ENCODE measurements around the gene CDKAL1.
A peak's percentile ranks its signal among the peaks of the same experiment; 100 is the strongest.
"Not testable (repeated sequence)": the region's sequence is repeated elsewhere in the genome, so short reads cannot be mapped to it uniquely, and the experiment has no call there.

The CDKAL1 gene

DNA sequence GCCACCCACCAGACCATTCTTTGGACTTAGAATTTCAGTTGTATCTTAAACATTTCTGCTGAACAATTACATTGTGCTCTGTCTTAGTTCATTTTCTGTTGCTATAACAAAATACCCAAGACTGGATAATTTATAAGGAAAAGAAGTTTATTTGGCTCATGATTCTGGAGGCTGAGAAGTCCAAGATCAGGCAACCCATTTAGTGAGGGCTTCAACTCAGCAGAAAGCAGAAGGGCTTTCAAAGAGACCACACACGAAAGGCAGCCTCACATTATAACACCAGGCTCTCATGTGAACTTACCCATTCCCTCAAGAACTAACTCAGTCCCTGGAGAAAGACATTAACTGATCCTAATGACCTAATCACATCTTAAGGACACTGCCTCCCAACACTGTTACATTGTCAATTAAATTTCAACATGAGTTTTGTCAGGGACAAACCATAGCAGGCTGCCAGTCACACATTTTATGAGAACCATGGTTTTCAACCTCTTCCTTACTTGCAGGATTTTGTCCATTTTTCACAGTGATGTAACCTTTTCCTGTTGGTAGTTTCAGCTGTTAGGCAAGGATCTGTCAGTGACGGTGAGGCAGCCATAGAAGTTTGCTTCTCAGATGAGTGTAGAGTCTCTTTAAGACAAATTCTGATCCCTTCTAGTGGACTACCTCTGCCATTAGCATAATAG lies 659.7 kb downstream of the CDKAL1 start:
- DNase-seq, result no peak

DNA sequence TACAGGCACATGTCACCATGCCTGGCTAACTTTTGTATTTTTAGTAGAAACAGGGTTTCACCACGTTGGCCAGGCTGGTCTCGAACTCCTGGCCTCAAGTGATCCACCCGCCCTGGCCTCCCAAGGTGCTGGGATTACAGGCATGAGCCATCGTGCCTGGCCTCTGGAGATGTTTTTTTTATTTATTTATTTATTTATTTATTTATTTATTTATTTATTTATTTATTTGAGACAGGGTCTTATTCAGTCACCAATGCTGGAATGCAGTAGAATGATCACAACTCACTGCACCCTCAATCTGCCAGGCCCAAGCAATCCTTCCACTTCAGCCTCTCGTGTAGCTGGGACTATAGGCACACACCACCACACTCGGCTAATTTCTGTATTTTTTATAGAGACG lies 661.0 kb downstream of the CDKAL1 start:
- DNase-seq, result not testable (repeated sequence)

DNA sequence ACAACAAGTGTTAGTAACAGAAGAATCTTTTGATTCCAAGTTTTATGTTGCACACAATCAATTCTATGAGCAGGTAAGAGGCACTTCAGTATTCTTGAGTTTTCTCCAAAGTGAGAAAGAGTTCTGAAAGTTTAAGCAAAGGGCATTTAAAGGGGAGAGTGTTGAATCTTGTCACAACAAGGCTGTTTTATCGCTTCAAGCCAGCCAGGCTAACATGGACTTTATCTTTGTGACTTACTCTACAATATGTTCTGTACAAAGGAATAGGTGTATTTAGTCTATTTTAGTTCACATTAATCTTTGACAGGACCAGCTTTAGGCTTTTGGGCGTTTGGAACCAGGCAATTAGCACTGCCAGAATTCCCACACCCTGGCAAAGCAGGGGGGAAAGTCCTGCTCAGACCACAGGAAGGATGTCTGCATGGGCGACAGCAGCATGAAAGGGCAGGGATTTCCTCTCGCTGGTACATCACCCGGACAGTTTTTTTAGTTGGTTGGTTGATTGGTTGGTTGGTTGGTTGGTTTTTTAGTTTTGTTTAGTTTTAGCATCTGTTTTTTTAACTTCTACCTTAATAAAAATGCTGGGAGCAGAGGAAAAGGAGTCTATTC lies 663.9 kb downstream of the CDKAL1 start:
- no peak for DNase-seq

DNA sequence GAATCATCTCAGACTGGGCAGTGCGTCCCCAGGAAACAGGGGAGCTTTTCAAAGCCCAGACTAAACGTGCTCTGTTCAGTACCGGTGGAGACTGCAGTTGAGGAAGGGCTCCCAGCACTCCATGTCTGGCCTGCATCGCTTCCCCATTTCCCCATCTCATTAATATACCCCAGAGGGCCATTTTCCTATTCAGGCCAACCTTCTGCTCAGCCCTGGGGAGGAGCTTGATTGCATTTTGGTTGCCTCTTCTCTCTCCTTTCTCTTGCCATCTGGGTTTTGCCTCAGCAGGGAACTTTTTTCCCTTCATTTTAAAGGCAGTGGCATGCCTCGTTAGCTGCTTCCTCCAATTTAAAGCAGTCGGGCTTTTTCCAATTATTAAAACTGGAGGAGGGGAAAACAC lies 665.0 kb downstream of the CDKAL1 start:
- DNase-seq, result peak; percentile 27 to 66 (median 50)

DNA sequence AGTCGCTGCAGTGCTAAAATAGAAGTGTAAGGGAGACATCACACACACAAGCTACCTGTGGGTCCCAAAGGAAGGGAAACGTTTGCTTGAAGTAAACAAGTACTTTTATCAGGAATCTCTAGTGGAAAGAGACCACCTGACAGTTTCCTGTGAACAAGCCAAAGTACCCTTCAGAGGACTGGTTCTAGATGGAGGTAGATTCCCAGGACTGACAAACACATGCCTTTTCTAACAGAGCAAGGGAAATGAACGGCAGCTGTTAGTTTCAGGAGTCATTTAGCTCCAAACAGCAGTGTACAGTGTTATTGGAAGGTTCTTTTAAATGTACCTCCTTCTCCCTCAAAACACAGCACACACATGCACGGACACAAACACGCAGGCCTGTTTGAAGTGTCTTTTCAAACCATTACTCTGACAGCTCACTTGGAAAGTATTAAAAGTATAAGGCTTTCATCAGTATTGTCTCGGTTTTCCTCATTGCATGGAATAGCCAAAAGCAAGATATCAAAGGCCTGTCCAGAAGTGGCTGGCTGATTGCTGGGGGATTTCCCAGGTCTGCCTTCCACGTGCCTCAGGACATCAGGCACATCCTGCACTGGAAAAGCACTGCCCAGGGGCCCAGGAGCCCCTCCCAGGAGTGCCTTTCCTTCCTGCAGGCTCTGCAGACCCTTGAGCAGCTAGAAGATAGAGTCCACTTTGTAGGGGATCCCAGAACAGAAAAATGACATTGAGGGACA lies 666.0 kb downstream of the CDKAL1 start:
- DNase-seq, result peak in 2 of 3 experiments; percentile 6 to 44

DNA sequence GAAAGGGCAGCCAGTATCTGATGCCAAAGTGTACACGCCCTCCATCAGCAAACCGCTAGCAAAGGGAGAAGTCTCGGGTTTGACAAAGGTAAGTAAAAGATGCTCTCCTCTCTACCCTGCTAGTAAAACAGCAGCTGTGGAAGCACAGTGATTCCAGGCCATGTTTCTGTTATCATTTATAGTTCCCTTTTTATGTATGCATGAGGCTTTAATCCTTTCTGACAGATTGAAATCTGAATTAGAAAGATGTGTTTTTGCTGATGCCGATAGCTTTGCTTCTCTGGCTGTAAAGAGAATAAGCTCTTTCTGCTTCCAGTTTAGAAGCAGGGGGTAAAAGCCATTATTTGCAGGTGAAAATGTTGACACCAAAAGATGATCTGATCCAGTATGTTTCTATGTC lies 666.9 kb downstream of the CDKAL1 start:
- DNase-seq, result peak in 2 of 3 experiments; percentile 47 to 66

DNA sequence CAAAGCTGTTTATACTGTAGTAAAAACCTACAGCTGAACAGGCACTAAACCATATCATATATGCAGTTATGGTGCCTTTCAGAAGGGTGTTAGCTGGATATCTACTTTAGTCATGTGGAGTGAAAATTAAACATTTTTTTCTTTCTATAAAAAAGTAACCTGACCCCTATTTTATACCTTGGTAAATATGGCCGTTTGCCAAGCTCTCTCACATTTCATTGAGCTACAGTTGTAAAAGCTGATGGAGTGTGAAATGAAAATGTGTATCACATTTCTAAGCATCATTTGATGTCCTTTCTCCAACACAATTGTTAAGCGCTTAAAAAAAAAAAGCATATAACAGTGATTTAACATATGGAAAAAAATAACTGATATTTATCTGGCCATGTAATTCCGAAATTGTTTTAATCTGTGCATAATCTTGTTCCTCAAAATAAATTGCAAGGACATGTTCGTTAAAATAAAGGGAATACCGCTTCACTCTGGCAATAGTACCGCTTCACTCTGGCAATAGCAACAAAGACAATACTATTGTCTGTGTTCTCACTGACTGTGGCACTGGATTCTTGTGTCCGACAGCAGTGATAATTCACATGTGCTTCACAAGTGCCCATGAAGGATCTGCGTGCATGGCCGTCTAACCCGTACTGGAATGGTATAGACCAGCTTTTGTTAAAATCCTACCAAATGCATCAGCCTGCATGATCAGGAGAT lies 667.5 kb downstream of the CDKAL1 start:
- DNase-seq, result peak; percentile 77 to 97 (median 97)

DNA sequence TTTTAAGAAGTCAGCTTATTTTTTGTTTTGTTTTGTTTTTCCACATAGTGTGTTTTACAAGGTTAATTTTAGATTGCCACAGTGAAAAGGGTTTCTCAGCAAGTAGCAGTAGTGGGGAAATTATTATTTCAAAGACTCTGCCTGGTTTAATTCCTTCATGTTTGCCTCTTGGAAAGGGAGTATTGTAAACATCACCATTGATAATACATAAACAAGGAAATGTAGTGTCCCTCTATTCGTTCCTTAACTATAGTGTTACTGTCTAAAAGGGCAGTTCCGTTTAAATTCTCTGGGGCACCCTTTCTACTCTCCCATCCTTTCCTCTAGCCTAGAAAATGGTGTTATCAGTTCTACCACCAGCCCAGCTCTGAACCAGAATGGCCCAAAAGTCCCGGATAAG lies 668.3 kb downstream of the CDKAL1 start:
- peak in 1 of 3 experiments; percentile 43 for DNase-seq

DNA sequence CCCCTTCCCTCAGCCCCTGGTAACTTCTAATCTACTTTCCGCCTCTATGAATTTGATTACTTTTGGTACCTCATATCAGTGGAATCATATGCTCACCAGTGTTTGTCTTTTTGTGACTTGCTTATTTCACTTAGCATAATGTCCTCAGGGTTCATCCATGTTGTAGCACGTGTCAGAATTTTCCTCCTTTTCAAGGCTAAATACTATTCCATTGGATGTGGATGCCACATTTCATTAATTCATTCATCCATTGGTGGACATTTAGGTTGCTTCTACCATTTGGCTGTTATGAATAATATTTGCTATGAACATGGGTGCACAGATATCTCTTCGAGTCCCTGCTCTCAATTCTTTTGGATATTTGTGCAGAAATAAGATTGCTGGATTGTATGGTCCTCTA lies 670.7 kb downstream of the CDKAL1 start:
- no peak for DNase-seq

DNA sequence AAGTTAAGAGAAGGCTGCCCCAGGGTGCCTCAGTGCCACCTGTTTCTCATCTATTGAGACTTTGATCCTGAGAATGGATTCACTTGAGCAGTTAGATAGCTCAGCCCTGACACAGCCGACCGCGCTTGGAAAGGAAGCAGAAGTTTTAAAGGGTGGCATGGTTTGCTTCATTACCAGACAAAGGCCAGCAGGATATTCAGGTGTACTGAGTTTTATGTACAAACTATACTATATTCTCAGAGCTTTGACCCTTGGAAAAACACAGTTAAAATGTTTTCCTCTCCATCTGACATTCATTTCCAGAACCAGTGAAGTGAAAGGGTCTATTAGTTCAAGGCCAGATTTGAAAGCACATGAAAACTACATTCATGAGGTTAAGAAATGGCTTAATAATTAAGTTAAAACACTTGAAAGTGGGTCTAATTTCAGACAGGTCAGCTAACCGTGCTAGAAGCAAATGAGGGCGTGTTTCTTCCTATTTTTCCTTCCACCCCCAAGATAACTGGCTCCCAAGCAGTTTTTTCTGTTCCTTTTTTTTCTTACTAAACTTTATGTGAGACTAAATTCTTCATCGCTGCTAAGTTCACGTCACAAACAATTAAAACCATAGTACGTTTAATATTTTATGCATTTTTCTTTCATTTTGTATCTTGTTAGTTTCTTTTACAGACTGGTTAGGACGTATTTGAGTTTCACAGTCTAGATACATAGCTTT lies 674.0 kb downstream of the CDKAL1 start:
- no peak for DNase-seq

DNA sequence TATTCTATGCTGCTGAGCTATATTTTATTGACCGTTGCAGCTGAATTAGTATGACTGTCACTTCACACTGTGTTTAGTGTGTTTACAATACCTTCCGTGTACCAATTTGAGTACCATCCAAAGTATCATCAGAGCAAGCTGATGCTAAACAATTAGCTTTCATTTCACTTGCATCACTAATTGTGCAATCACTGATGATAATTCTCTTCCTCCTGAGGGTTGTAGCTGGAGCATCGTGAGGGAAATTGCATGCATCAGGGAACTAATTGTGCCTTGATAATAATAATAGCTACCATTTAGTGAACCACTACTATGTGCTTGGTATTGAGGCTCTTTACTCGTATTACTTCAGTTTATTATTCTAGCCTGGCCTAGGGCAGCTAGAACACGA lies 674.5 kb downstream of the CDKAL1 start:
- DNase-seq, result peak in 1 of 3 experiments; percentile 17

DNA sequence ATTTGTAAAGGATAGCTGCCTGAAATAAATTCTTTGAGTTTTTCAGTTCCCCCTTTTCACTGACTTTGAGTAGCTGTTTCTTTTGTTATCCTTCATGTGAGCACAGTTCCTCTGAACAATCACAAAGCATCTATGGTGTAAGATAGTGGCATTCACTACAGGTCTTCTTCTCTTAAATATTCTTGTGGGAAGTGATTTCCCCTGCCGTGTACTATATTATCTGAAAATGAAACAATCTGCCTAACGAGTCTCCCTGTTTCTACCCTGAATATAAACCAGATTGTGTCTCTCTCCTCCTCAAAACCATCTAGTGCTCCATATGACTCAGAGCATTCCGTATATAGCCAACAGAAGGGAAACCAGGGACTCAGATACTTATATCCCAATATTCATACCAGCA lies 679.2 kb downstream of the CDKAL1 start:
- DNase-seq, result no peak

DNA sequence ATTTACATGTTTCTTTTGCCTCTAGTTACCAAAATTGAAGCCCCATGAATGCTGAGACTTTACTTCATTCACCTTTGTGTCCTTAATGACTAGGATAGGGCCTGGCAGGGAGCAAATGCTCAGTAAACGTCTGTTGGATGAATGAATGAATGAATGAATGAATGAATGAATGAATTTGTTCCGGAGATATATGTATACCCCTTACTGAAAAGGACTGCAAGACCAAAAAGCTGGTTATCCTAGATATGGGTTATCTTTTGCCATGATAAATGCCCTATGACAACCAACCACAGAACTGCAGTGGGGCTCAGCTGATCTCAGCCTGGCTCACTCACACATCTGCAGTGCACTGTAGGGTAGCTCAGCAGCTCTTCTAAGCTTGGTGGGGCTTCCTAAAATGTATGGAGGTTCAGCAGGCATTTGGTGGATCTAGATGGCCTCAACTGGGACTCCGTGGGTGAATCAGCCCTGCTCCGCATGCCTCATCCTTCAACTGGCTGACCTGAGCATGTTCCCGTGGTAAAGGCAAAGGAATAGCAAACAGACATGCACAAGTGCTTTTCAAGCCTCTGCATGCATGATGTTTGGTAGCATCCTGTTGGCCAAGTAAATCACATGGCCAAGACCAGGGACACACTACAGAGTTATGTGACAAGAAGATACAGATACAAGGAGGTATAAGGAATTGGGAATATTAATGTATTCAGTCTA lies 680.6 kb downstream of the CDKAL1 start:
- DNase-seq, result no peak

DNA sequence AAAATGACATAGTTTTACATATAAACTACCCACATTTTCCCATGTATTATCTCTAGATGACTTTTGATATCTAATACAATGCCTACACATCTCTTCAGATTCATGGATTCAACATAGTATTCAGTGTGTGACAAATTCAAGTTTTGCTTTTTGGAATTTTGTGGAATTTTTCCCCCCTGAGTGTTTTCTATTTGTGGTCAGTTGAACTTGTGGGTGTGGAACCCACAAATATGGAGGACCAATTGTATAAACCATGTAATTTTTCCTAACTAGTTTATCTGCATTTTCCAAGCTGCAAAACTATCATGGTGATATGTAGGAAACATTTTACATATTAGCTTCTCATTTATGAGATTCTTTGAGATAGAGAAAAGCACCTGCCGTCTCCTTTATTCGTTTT lies 685.0 kb downstream of the CDKAL1 start:
- no peak for DNase-seq

DNA sequence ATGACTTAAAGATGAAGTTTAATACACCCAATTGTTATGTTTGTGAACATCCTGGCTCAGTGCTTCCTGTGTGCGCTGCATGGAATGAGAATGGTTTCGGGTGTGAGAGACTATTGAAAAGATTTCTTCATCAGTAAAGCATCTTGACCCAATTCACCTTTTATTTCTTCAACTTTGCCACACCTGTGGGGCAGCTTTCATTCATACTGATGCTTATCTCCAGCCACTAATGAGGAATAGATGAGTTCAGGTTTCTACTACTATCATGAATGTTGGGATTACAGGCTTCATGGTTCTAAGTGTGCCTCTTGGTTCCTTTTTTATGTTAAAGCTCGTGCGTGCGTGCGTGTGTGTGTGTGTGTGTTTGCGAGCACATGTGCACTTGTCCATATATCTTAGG lies 685.6 kb downstream of the CDKAL1 start:
- DNase-seq, result no peak

DNA sequence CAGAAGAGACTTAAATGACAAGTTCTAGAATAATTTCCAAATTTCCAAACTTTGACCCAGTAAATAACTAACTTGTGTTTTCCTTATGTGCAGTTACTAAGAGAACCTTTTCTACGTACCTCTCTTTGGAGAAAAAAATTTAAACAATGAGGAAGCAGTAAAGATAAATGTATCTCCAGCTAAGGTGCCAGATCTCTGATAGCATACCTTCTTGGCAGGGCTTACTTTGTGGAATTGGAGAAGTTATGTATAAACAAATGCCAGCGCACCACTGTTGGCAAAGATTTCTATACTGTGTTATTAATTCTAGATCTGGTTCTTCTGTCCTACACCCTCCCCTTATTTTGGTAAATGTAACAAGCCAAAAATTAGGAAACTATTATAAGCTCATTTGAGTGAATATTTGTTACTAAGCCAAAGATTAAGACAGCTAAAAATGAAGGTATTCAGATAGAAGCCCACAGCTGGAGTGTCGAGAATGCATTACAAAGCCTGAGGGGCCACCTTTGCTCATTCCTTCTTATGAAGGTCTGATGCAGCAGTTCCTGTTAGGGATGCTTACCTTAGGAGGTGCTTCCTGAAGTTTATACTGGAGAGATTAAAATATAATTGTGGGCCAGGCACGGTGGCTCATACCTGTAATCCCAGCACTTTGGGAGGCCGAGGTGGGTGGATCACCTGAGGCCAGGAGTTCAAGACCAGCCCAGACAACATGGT lies 686.2 kb downstream of the CDKAL1 start:
- no peak for DNase-seq

DNA sequence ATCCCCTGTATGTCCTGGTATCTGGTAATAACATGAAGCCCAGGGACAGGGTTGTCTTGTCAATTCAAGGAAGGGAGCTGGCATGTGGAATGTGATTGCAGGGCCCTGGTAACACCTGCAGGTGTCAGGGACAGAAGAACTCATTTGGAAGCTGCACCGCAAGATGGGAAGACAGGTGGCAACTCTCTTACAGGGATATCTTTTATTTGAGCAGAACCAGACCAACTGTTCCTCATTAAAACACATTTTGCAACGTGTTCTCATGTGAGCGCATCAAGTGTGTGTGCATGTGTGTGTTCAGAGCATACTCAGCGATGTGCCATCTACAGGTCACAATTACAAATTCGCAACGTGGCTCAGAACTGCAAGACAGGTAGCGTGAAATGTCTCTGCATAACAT lies 688.4 kb downstream of the CDKAL1 start:
- DNase-seq, result no peak

DNA sequence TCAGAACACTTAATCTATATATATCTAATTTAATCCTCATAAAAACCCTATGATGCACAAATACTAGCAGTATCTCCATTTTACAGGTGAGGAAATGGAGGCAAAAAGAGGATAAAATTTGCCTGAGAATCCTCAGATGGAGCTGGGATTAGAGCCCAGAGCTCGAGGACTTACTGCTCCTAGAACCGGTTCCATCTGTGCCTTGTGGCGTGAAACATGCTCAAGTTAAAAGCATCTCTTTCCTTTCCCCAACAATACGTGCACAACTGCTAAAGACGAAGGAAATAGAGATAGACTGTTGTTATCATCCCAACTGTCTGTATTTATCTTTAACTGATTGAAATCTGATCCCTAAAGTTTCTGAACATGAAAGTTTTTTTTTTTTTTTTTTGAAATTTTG lies 691.7 kb downstream of the CDKAL1 start:
- no peak for DNase-seq

DNA sequence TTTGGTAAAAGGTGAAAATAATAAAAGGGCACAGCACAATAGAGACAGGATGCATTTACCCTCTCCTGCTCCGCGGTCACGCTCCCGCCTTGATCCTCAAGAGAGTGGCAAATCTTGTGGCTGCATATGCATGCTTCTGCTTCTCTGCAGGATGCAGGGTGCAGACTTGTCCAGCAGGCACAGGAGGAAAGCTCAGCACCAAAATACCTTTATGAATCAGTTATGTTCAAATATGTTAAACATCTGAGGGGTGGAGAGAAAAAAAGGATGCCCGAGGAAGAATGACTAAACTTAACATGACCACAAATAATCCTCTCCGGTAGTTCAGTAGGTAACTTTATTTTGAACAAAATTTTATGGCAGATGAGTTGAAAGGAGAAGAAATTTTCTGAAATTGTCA lies 693.2 kb downstream of the CDKAL1 start:
- no peak for DNase-seq

DNA sequence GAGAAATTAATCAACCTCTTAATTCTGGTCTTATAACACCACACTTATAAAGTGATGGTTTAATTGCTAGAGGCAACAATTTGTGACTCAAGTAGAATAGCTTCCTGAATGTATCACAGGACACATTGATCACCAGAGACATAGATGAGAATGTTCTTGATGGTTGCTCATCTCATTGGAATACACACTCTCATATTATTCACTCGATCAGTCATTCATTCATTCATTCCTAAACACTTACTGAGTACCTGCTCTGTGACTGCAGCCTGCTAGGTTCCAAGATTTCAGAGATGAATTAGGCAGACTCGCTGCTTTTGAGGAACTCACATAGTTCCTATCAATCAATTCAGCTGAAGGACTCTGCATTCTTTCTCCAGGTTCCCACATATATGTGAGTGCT lies 694.2 kb downstream of the CDKAL1 start:
- no peak for DNase-seq

DNA sequence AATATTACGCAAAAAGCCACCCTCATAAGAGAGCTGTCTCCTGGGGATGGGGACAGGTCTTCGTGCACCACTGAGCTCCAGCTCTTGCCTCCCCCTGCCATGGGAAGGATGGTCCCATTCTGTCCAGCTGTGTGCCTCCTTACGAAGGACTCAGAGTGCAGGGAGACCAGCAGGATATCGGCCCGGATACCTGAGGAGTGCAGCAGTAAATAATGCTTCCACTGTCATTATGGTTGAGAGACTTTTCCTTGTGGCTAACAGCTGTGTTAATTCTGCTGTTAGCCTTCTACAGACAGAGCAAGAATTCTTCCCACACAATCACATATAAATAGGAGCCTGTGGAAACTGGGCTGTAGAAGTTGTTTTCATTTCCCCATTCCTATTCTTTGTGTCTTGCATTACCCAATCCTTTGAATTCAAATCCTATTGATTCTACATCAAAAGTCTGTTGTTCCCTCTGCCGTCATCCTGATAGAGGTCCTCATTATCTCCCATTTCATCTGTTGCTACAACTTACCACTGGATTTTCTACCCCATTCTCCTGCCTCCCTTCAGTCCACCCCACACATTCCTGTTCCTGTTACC lies 694.7 kb downstream of the CDKAL1 start:
- peak in 1 of 3 experiments; percentile 21 for DNase-seq

Data from NCI-H1417 (cell line).